Measurements from ENCODE around the gene ALX1. TPM values are rescaled to one million over a fixed set of nuclear protein-coding genes. Genes with fewer than 3 reads are reported as not detected.

ALX1 gene
- total RNA-seq, 1 experiment from 2014 or later, result 0.74 TPM

- H3K27ac Mint-ChIP-seq, result no peak overlapping the region
- CTCF ChIA-PET, result no interaction called here
- H3K4me3 Mint-ChIP-seq, result no peak overlapping the region
- H3K27me3 Mint-ChIP-seq (ENCODE audit: low read depth), result no peaks in the 10 kb centered on the region
- ATAC-seq (no peak), DNase-seq (ENCODE audit: low spot score) (no peak)
- H3K36me3 Mint-ChIP-seq, result no peaks in the 10 kb centered on the region
- TF ChIP-seq TP53 (CRISPR knock-in tag; IDR thresholded peaks at IDR 0.05) (no peak), ZNF138 (CRISPR knock-in tag; conservative IDR thresholded peaks at IDR 0.05) (no peak), NR3C1 (CRISPR knock-in tag; conservative IDR thresholded peaks at IDR 0.05; ENCODE audit: low read depth) (no peak), ZNF423 (CRISPR knock-in tag; IDR thresholded peaks at IDR 0.05) (no peak), ZMAT4 (CRISPR knock-in tag; IDR thresholded peaks at IDR 0.05) (no peak), USF1 (CRISPR knock-in tag; IDR thresholded peaks at IDR 0.05) (no peak), HMGA2 (CRISPR knock-in tag; IDR thresholded peaks at IDR 0.05) (no peak), EMX1 (CRISPR knock-in tag; IDR thresholded peaks at IDR 0.05) (no peak), ZNF532 (CRISPR knock-in tag; IDR thresholded peaks at IDR 0.05; ENCODE audit: borderline replicate concordance) (no peak), ETV6 (CRISPR knock-in tag; IDR thresholded peaks at IDR 0.05) (no peak), ZNF416 (CRISPR knock-in tag; IDR thresholded peaks at IDR 0.05) (no peak), FOXP1 (CRISPR knock-in tag; IDR thresholded peaks at IDR 0.05; ENCODE audit: borderline replicate concordance) (no peak)
- POLR2A ChIA-PET, result no interaction called here
- H3K9me3 Mint-ChIP-seq, result no peaks in the 10 kb centered on the region
- H3K4me1 Mint-ChIP-seq, result 0 out of 2 replicates have a peak, but pooled peaks cover 3% of the 10 kb centered on the region
These were observed 68.8 kb downstream of the ALX1 start for GRCh38 chr12:85348779-85349178.

- ChIA-PET CTCF (no interaction called here), POLR2A (no interaction called here)
- Mint-ChIP-seq H3K4me3 (no peak overlapping the region), H3K4me1 (peaks cover 4% of the 10 kb centered on the region), H3K36me3 (no peaks in the 10 kb centered on the region), H3K27me3 (ENCODE audit: low read depth) (no peaks in the 10 kb centered on the region), H3K27ac (no peak overlapping the region), H3K9me3 (no peaks in the 10 kb centered on the region)
- ATAC-seq (no peak), DNase-seq (ENCODE audit: low spot score) (no peak)
- TF ChIP-seq HMGXB4 (CRISPR knock-in tag; IDR thresholded peaks at IDR 0.05) (no peak), ARID4B (CRISPR knock-in tag; IDR thresholded peaks at IDR 0.05; ENCODE audit: borderline replicate concordance) (no peak), MXD4 (CRISPR knock-in tag; IDR thresholded peaks at IDR 0.05; ENCODE audit: borderline replicate concordance) (no peak), ZNF263 (CRISPR knock-in tag; IDR thresholded peaks at IDR 0.05; ENCODE audit: low read depth) (no peak), ZNF416 (CRISPR knock-in tag; IDR thresholded peaks at IDR 0.05) (no peak), GTF2I (CRISPR knock-in tag; conservative IDR thresholded peaks at IDR 0.05) (no peak), AFF4 (CRISPR knock-in tag; IDR thresholded peaks at IDR 0.05; ENCODE audit: borderline replicate concordance) (no peak), GRHL2 (CRISPR knock-in tag; IDR thresholded peaks at IDR 0.05; ENCODE audit: insufficient replicate concordance, severe bottlenecking) (no peak), TCF7 (CRISPR knock-in tag; IDR thresholded peaks at IDR 0.05; ENCODE audit: low read depth) (no peak), ZNF138 (CRISPR knock-in tag; conservative IDR thresholded peaks at IDR 0.05) (no peak)
These were observed 70.3 kb downstream of the ALX1 start for GRCh38 chr12:85350356-85350755.

All from WTC11 (cell line).